ENCODE measurements around the gene ADGRG3. TPM values are rescaled to one million over a fixed set of nuclear protein-coding genes. Genes with fewer than 3 reads are reported as not detected.

Gene ADGRG3
- total and polyA plus RNA-seq, 2 experiments from 2014 or later: not detected

GRCh38 chr16:57656342-57656955 lies 11.7 kb upstream of the ADGRG3 start:
- DNase-seq: no peak
- Histone ChIP-seq H3K36me3 (ENCODE audit: low read depth) (no peaks in the 10 kb centered on the region), H3K4me2 (ENCODE audit: unreplicated experiment) (no peak overlapping the region), H3K27ac (no peak overlapping the region), H3K9ac (no peak overlapping the region), H3K79me2 (ENCODE audit: insufficient read depth) (no peaks in the 10 kb centered on the region), H3K9me3 (ENCODE audit: low read depth) (no peaks in the 10 kb centered on the region), H4K20me1 (ENCODE audit: insufficient read depth) (no peaks in the 10 kb centered on the region), H3K9me2 (ENCODE audit: insufficient read depth) (no peaks in the 10 kb centered on the region), H3K4me3 (no peak overlapping the region), H3K4me1 (ENCODE audit: insufficient read depth) (0 out of 2 replicates have a peak, but pooled peaks cover 4% of the 10 kb centered on the region), H3K27me3 (replicated peaks; ENCODE audit: insufficient read depth) (no peaks in the 10 kb centered on the region), H3F3A (ENCODE audit: insufficient read depth) (no peaks in the 10 kb centered on the region), H2AFZ (no peak overlapping the region)
- WGBS, 2 experiments (ENCODE audit: low coverage in 1 of 2, low lambda C conversion rate in 2 of 2, missing lambda C conversion rate in 2 of 2): 74 to 80% methylated on average over 11 of the region's 11 CpGs
- in situ Hi-C loops (cut with MboI): no loop called here
- TF ChIP-seq EZH2phosphoT487 (IDR thresholded peaks at IDR 0.05; ENCODE audit: insufficient read depth, low read depth) (no peak), EZH2 (IDR thresholded peaks at IDR 0.05; ENCODE audit: insufficient read depth, poor library complexity, severe bottlenecking) (no peak)

GRCh38 chr16:57657228-57657627 lies 10.9 kb upstream of the ADGRG3 start:
- 91 to 92% methylated on average over 13 of the region's 13 CpGs for WGBS, 2 experiments (ENCODE audit: low coverage in 1 of 2, low lambda C conversion rate in 2 of 2, missing lambda C conversion rate in 2 of 2)
- no peaks in the 10 kb centered on the region for H3K27me3 ChIP-seq (replicated peaks; ENCODE audit: insufficient read depth)

GRCh38 chr16:57658130-57658877 lies 9.8 kb upstream of the ADGRG3 start:
- Histone ChIP-seq H3K9me2 (ENCODE audit: insufficient read depth) (no peaks in the 10 kb centered on the region), H3K79me2 (ENCODE audit: insufficient read depth) (no peaks in the 10 kb centered on the region), H3K4me1 (ENCODE audit: insufficient read depth) (0 out of 2 replicates have a peak, but pooled peaks cover 4% of the 10 kb centered on the region), H3K9ac (no peak overlapping the region), H3K9me3 (ENCODE audit: low read depth) (no peaks in the 10 kb centered on the region), H3K4me2 (ENCODE audit: unreplicated experiment) (no peak overlapping the region), H3F3A (ENCODE audit: insufficient read depth) (no peaks in the 10 kb centered on the region), H3K27ac (no peak overlapping the region), H2AFZ (no peak overlapping the region), H4K20me1 (ENCODE audit: insufficient read depth) (no peaks in the 10 kb centered on the region), H3K27me3 (replicated peaks; ENCODE audit: insufficient read depth) (no peaks in the 10 kb centered on the region), H3K4me3 (no peak overlapping the region), H3K36me3 (ENCODE audit: low read depth) (no peaks in the 10 kb centered on the region)
- 89 to 91% methylated on average over 10 of the region's 10 CpGs for WGBS, 2 experiments (ENCODE audit: low coverage in 1 of 2, low lambda C conversion rate in 2 of 2, missing lambda C conversion rate in 2 of 2)
- TF ChIP-seq EZH2phosphoT487 (IDR thresholded peaks at IDR 0.05; ENCODE audit: insufficient read depth, low read depth): no peak
- TF ChIP-seq EZH2 (IDR thresholded peaks at IDR 0.05; ENCODE audit: insufficient read depth, poor library complexity, severe bottlenecking): no peak
- in situ Hi-C loops (cut with MboI): no loop called here
- no peak for DNase-seq

More at GRCh38 chr16:57657228-57657627, 10.9 kb upstream of the ADGRG3 start:
- no peak for DNase-seq
- 0 out of 2 replicates have a peak, but pooled peaks cover 4% of the 10 kb centered on the region for H3K4me1 ChIP-seq (ENCODE audit: insufficient read depth)
- no peaks in the 10 kb centered on the region for H3K79me2 ChIP-seq (ENCODE audit: insufficient read depth)
- H3K9me3 ChIP-seq (ENCODE audit: low read depth): no peaks in the 10 kb centered on the region
- no peak overlapping the region for H2AFZ ChIP-seq
- no peak overlapping the region for H3K9ac ChIP-seq
- in situ Hi-C loops (cut with MboI): no loop called here
- TF ChIP-seq EZH2phosphoT487 (IDR thresholded peaks at IDR 0.05; ENCODE audit: insufficient read depth, low read depth) (no peak), EZH2 (IDR thresholded peaks at IDR 0.05; ENCODE audit: insufficient read depth, poor library complexity, severe bottlenecking) (no peak)
- H4K20me1 ChIP-seq (ENCODE audit: insufficient read depth): no peaks in the 10 kb centered on the region
- no peaks in the 10 kb centered on the region for H3K36me3 ChIP-seq (ENCODE audit: low read depth)
- H3K4me2 ChIP-seq (ENCODE audit: unreplicated experiment): no peak overlapping the region
- H3K9me2 ChIP-seq (ENCODE audit: insufficient read depth): no peaks in the 10 kb centered on the region
- H3K4me3 ChIP-seq: no peak overlapping the region
- no peak overlapping the region for H3K27ac ChIP-seq
- H3F3A ChIP-seq (ENCODE audit: insufficient read depth): no peaks in the 10 kb centered on the region

GRCh38 chr16:57658878-57659674 lies 9.0 kb upstream of the ADGRG3 start:
- Histone ChIP-seq H4K20me1 (ENCODE audit: insufficient read depth) (no peaks in the 10 kb centered on the region), H3K36me3 (ENCODE audit: low read depth) (no peaks in the 10 kb centered on the region), H3K9me3 (ENCODE audit: low read depth) (no peaks in the 10 kb centered on the region), H3K79me2 (ENCODE audit: insufficient read depth) (no peaks in the 10 kb centered on the region), H3K4me3 (no peak overlapping the region), H3K4me1 (ENCODE audit: insufficient read depth) (0 out of 2 replicates have a peak, but pooled peaks cover 4% of the 10 kb centered on the region), H3F3A (ENCODE audit: insufficient read depth) (no peaks in the 10 kb centered on the region), H3K27ac (no peak overlapping the region), H3K9ac (no peak overlapping the region), H2AFZ (no peak overlapping the region), H3K9me2 (ENCODE audit: insufficient read depth) (no peaks in the 10 kb centered on the region), H3K4me2 (ENCODE audit: unreplicated experiment) (no peak overlapping the region), H3K27me3 (replicated peaks; ENCODE audit: insufficient read depth) (no peaks in the 10 kb centered on the region)
- TF ChIP-seq EZH2 (IDR thresholded peaks at IDR 0.05; ENCODE audit: insufficient read depth, poor library complexity, severe bottlenecking) (no peak), EZH2phosphoT487 (IDR thresholded peaks at IDR 0.05; ENCODE audit: insufficient read depth, low read depth) (no peak)
- in situ Hi-C loops (cut with MboI): no loop called here
- DNase-seq: no peak
- WGBS, 2 experiments (ENCODE audit: low coverage in 1 of 2, low lambda C conversion rate in 2 of 2, missing lambda C conversion rate in 2 of 2): 57 to 59% methylated on average over 19 of the region's 19 CpGs
